Activated naive CD8-positive, alpha-beta T cell treated with anti-CD3 and anti-CD28 coated beads for 36 hours (primary cell): ENCODE results near the gene BMP7. TPM values are rescaled to one million over a fixed set of nuclear protein-coding genes. Genes with fewer than 3 reads are reported as not detected.
"Not testable (repeated sequence)": the region's sequence is repeated elsewhere in the genome, so short reads cannot be mapped to it uniquely, and the experiment has no call there.

Experiments
- DNase-seq: peaks from one replicate; pipeline ENCODE4 v3.0.0; 2021
- H3K27ac Mint-ChIP-seq: one replicate; pipeline ENCODE4 v1.8.0; 2022; ENCODE audit warnings: mild to moderate bottlenecking, moderate library complexity, mixed read lengths
- H3K27me3 Mint-ChIP-seq: one replicate; pipeline ENCODE4 v1.8.0; 2022; ENCODE audit warnings: mild to moderate bottlenecking, mixed read lengths
- H3K36me3 Mint-ChIP-seq: one replicate; pipeline ENCODE4 v1.8.0; 2021; ENCODE audit warnings: mild to moderate bottlenecking, mixed read lengths
- H3K4me1 Mint-ChIP-seq: one replicate; pipeline ENCODE4 v1.8.0; 2021; ENCODE audit warnings: mixed read lengths
- H3K4me3 Mint-ChIP-seq: one replicate; pipeline ENCODE4 v1.8.0; 2022; ENCODE audit warnings: mild to moderate bottlenecking, moderate library complexity, mixed read lengths
- H3K9me3 Mint-ChIP-seq: one replicate; pipeline ENCODE4 v1.8.0; 2022; ENCODE audit warnings: mixed read lengths
- total RNA-seq, 2 experiments: library from RNA; stranded (reverse); gene quantifications; one replicate each; pipeline ENCODE4 v1.2.3, GENCODE V29; 2021

BMP7 gene
- total RNA-seq, 2 experiments from 2014 or later, result not detected

- Mint-ChIP-seq H3K9me3 (no peaks in the 10 kb centered on the region), H3K27me3 (peaks cover 42% of the 10 kb centered on the region), H3K4me1 (no peaks in the 10 kb centered on the region), H3K27ac (no peak overlapping the region), H3K4me3 (no peak overlapping the region), H3K36me3 (no peaks in the 10 kb centered on the region)
- no peak for DNase-seq
Observed at GRCh38 chr20:57292611-57293010, 26.2 kb upstream of the BMP7 start.

GRCh38 chr20:57291694-57292093 is 25.3 kb upstream of the BMP7 start:
- DNase-seq, result no peak
- Mint-ChIP-seq H3K4me3 (no peak overlapping the region), H3K27ac (no peak overlapping the region), H3K27me3 (peaks cover 50% of the 10 kb centered on the region), H3K4me1 (no peaks in the 10 kb centered on the region), H3K36me3 (no peaks in the 10 kb centered on the region), H3K9me3 (no peaks in the 10 kb centered on the region)

GRCh38 chr20:57291003-57291402 is 24.6 kb upstream of the BMP7 start:
- Mint-ChIP-seq H3K9me3 (no peaks in the 10 kb centered on the region), H3K4me1 (no peaks in the 10 kb centered on the region), H3K4me3 (no peak overlapping the region), H3K27me3 (peaks cover 54% of the 10 kb centered on the region), H3K27ac (no peak overlapping the region), H3K36me3 (no peaks in the 10 kb centered on the region)
- no peak for DNase-seq

GRCh38 chr20:57290178-57290484 is 23.7 kb upstream of the BMP7 start:
- Mint-ChIP-seq H3K27me3 (peaks cover 53% of the 10 kb centered on the region), H3K9me3 (no peaks in the 10 kb centered on the region), H3K27ac (no peak overlapping the region), H3K36me3 (no peaks in the 10 kb centered on the region), H3K4me3 (no peak overlapping the region), H3K4me1 (no peaks in the 10 kb centered on the region)
- DNase-seq, result no peak

- peaks cover 53% of the 10 kb centered on the region for H3K27me3 Mint-ChIP-seq
Observed at GRCh38 chr20:57289391-57290177, 23.1 kb upstream of the BMP7 start.

GRCh38 chr20:57288651-57289277 is 22.3 kb upstream of the BMP7 start:
- peaks cover 59% of the 10 kb centered on the region for H3K27me3 Mint-ChIP-seq
- no peaks in the 10 kb centered on the region for H3K36me3 Mint-ChIP-seq

More at GRCh38 chr20:57289391-57290177, 23.1 kb upstream of the BMP7 start:
- DNase-seq, result no peak
- no peaks in the 10 kb centered on the region for H3K9me3 Mint-ChIP-seq
- no peak overlapping the region for H3K27ac Mint-ChIP-seq
- H3K4me3 Mint-ChIP-seq, result no peak overlapping the region
- no peaks in the 10 kb centered on the region for H3K4me1 Mint-ChIP-seq
- no peaks in the 10 kb centered on the region for H3K36me3 Mint-ChIP-seq

GRCh38 chr20:57287901-57288300 is 21.5 kb upstream of the BMP7 start:
- H3K27me3 Mint-ChIP-seq, result peaks cover 60% of the 10 kb centered on the region
- H3K4me3 Mint-ChIP-seq, result no peak overlapping the region
- H3K27ac Mint-ChIP-seq, result no peak overlapping the region
- no peaks in the 10 kb centered on the region for H3K9me3 Mint-ChIP-seq
- H3K4me1 Mint-ChIP-seq, result no peaks in the 10 kb centered on the region
- DNase-seq, result no peak
- no peaks in the 10 kb centered on the region for H3K36me3 Mint-ChIP-seq

More at GRCh38 chr20:57288651-57289277, 22.3 kb upstream of the BMP7 start:
- Mint-ChIP-seq H3K27ac (no peak overlapping the region), H3K9me3 (no peaks in the 10 kb centered on the region), H3K4me3 (no peak overlapping the region), H3K4me1 (no peaks in the 10 kb centered on the region)
- DNase-seq, result no peak

GRCh38 chr20:57287007-57287880 is 20.8 kb upstream of the BMP7 start:
- no peak overlapping the region for H3K4me3 Mint-ChIP-seq
- no peak for DNase-seq
- no peaks in the 10 kb centered on the region for H3K36me3 Mint-ChIP-seq
- H3K9me3 Mint-ChIP-seq, result no peaks in the 10 kb centered on the region
- H3K4me1 Mint-ChIP-seq, result no peaks in the 10 kb centered on the region
- peaks cover 64% of the 10 kb centered on the region for H3K27me3 Mint-ChIP-seq
- H3K27ac Mint-ChIP-seq, result no peak overlapping the region

GRCh38 chr20:57283860-57284259 is 17.4 kb upstream of the BMP7 start:
- Mint-ChIP-seq H3K4me3 (no peak overlapping the region), H3K4me1 (no peaks in the 10 kb centered on the region), H3K36me3 (no peaks in the 10 kb centered on the region), H3K9me3 (no peaks in the 10 kb centered on the region), H3K27me3 (peaks cover 45% of the 10 kb centered on the region), H3K27ac (no peak overlapping the region)
- DNase-seq, result no peak

- H3K27ac Mint-ChIP-seq, result no peak overlapping the region
- peaks cover 35% of the 10 kb centered on the region for H3K27me3 Mint-ChIP-seq
- DNase-seq, result no peak
- H3K36me3 Mint-ChIP-seq, result no peaks in the 10 kb centered on the region
- H3K4me1 Mint-ChIP-seq, result no peaks in the 10 kb centered on the region
- H3K9me3 Mint-ChIP-seq, result no peaks in the 10 kb centered on the region
- H3K4me3 Mint-ChIP-seq, result no peak overlapping the region
Observed at GRCh38 chr20:57282670-57283361, 16.4 kb upstream of the BMP7 start.

- no peaks in the 10 kb centered on the region for H3K4me1 Mint-ChIP-seq
- peaks cover 26% of the 10 kb centered on the region for H3K27me3 Mint-ChIP-seq
- no peak for DNase-seq
- H3K27ac Mint-ChIP-seq, result no peak overlapping the region
- no peaks in the 10 kb centered on the region for H3K36me3 Mint-ChIP-seq
- no peak overlapping the region for H3K4me3 Mint-ChIP-seq
- H3K9me3 Mint-ChIP-seq, result no peaks in the 10 kb centered on the region
Observed at GRCh38 chr20:57281900-57282299, 15.5 kb upstream of the BMP7 start.

- no peaks in the 10 kb centered on the region for H3K9me3 Mint-ChIP-seq
- no peak overlapping the region for H3K4me3 Mint-ChIP-seq
- DNase-seq, result no peak
- H3K4me1 Mint-ChIP-seq, result no peaks in the 10 kb centered on the region
- no peak overlapping the region for H3K27ac Mint-ChIP-seq
- no peaks in the 10 kb centered on the region for H3K36me3 Mint-ChIP-seq
- peaks cover 19% of the 10 kb centered on the region for H3K27me3 Mint-ChIP-seq
Observed at GRCh38 chr20:57280221-57280620, 13.8 kb upstream of the BMP7 start.

- H3K9me3 Mint-ChIP-seq, H3K27ac Mint-ChIP-seq, H3K4me1 Mint-ChIP-seq, H3K4me3 Mint-ChIP-seq, H3K36me3 Mint-ChIP-seq, DNase-seq: not testable (repeated sequence)
- peaks cover 23% of the 10 kb centered on the region for H3K27me3 Mint-ChIP-seq
Observed at GRCh38 chr20:57279548-57279947, 13.1 kb upstream of the BMP7 start.

- no peaks in the 10 kb centered on the region for H3K36me3 Mint-ChIP-seq
- H3K4me3 Mint-ChIP-seq, result no peak overlapping the region
- no peak for DNase-seq
- H3K27me3 Mint-ChIP-seq, result peaks cover 21% of the 10 kb centered on the region
- no peak overlapping the region for H3K27ac Mint-ChIP-seq
- H3K9me3 Mint-ChIP-seq, result no peaks in the 10 kb centered on the region
- no peaks in the 10 kb centered on the region for H3K4me1 Mint-ChIP-seq
Observed at GRCh38 chr20:57278457-57278856, 12.0 kb upstream of the BMP7 start.
